Amniotic stem cell (primary cell): Measurements from ENCODE around the gene MAFG.
A peak's percentile ranks its signal among the peaks of the same experiment; 100 is the strongest.

Experiments
- DNase-seq: peaks from one replicate; lab custom pipeline; 2025; lab: John Stamatoyannopoulos, UW

Gene MAFG

GRCh38 chr17:81927653-81928543 lies at the start of gene MAFG:
MAFG (minus strand) TSS chr17:81927735; CDS start chr17:81923185, 4,550 bp downstream.
- peak; percentile 79 for DNase-seq

GRCh38 chr17:81976332-81977210 lies 49.0 kb upstream of the MAFG start:
- no peak for DNase-seq

- DNase-seq, result no peak
These were observed 45.9 kb upstream of the MAFG start for GRCh38 chr17:81973432-81973831.

GRCh38 chr17:81968850-81969812 lies 41.6 kb upstream of the MAFG start:
- DNase-seq, result no peak

GRCh38 chr17:81968396-81968745 lies 40.8 kb upstream of the MAFG start:
- no peak for DNase-seq

GRCh38 chr17:81967533-81968395 lies 40.2 kb upstream of the MAFG start:
- DNase-seq, result no peak

- no peak for DNase-seq
These were observed 39.7 kb upstream of the MAFG start for GRCh38 chr17:81967244-81967532.

- DNase-seq, result no peak
These were observed 39.1 kb upstream of the MAFG start for GRCh38 chr17:81966343-81967243.

GRCh38 chr17:81964081-81964849 lies 36.7 kb upstream of the MAFG start:
- DNase-seq, result no peak

- DNase-seq, result no peak
These were observed 35.2 kb upstream of the MAFG start for GRCh38 chr17:81962499-81963441.

- no peak for DNase-seq
These were observed 34.3 kb upstream of the MAFG start for GRCh38 chr17:81961521-81962498.

GRCh38 chr17:81961087-81961511 lies 33.6 kb upstream of the MAFG start, which contains the start of gene NOTUM:
NOTUM (minus strand) TSS chr17:81961187; CDS start chr17:81960909, 278 bp downstream.
- no peak for DNase-seq

- DNase-seq, result no peak
These were observed 32.8 kb upstream of the MAFG start for GRCh38 chr17:81960130-81960958.

- no peak for DNase-seq
These were observed 32.0 kb upstream of the MAFG start for GRCh38 chr17:81959362-81960129.
